Psoas muscle (tissue), 8 donors: ENCODE measurements around the gene BAHCC1. TPM values are rescaled to one million over a fixed set of nuclear protein-coding genes. Genes with fewer than 3 reads are reported as not detected.

Experiments
- ATAC-seq, 4 donors: fragments of 200-7000 bp; cut with Tn5 transposase; one replicate each; pipeline ENCODE4 v1.9.1; 2020; ENCODE audit warnings: moderate library complexity in 3 of 4, mild to moderate bottlenecking in 2 of 4
- DNase-seq, 2 donors: peaks; one replicate each; pipeline ENCODE4 v3.0.0-alpha.2; 2020
- H3K27ac ChIP-seq: fragments of 200-600 bp; one replicate; pipeline ENCODE4 v1.8.0; 2022
- H3K27me3 ChIP-seq, 3 donors: fragments of 200-600 bp in 1 of 3; one replicate each; pipeline versions ENCODE4 v1.6.1 to v1.8.0; 2013 to 2022; ENCODE audit warnings: low read length in 2 of 3, mild to moderate bottlenecking in 2 of 3, moderate library complexity in 1 of 3; ENCODE audit not compliant: insufficient read depth in 3 of 3
- H3K36me3 ChIP-seq, 2 donors: fragments of 200-600 bp in 1 of 2; one replicate each; pipeline versions ENCODE4 v1.6.1 to v1.8.0; 2013 to 2022; ENCODE audit warnings: low read depth in 1 of 2, mild to moderate bottlenecking in 1 of 2, moderate library complexity in 1 of 2; ENCODE audit not compliant: insufficient read depth in 1 of 2
- H3K4me1 ChIP-seq: fragments of 200-600 bp; one replicate; pipeline ENCODE4 v1.8.0; 2022
- H3K4me3 ChIP-seq: fragments of 200-600 bp; one replicate; pipeline ENCODE4 v1.8.0; 2022; ENCODE audit warnings: mild to moderate bottlenecking
- H3K9me3 ChIP-seq: fragments of 200-600 bp; one replicate; pipeline ENCODE4 v1.8.0; 2022
- CTCF ChIP-seq: fragments of 200-600 bp; IDR thresholded peaks from one replicate; pipeline ENCODE4 v1.8.0; 2022; ENCODE audit warnings: antibody characterized with exemption
- WGBS, 3 donors: extraction: QIAGEN DNeasy Blood & Tissue Kit; methylation state at CpG; one replicate each; pipeline versions ENCODE4 v1.1.6 to v1.1.7; 2013; 5-methylcytosine and 5-hydroxymethylcytosine counted together
- intact Hi-C, 2 donors: fragments of 100-400 bp; cut with DNase I; formaldehyde crosslinking; loops; one replicate each; pipeline versions ENCODE4 v1.11.0 to v1.14.2; 2022
- polyA plus RNA-seq, 3 donors: library from polyadenylated mRNA; stranded (reverse); fragments of 200-250 nt; gene quantifications; one replicate each; pipeline ENCODE4 v1.2.3, GENCODE V29; 2013
- total RNA-seq, 4 donors: library from RNA; stranded (reverse); fragmentation: NEBNext Ultra II Directional in 2 of 4; extraction: Animal tissue kit (Norgen Biotek cat#: 25700) in 2 of 4; gene quantifications; one replicate each; pipeline versions ENCODE4 v1.2.1 to v1.2.4, GENCODE V29; 2021 to 2023
- donor health status: healthy with polysubstance abuse.
- donor health status: DM: no; HTN: no; CAD: no; lungs with moderate emphysema.
- donor health status: Bipolar disorder and iron deficiency.
- donor health status: healthy.
- donor health status: DM: yes; HTN: yes; CAD: no.
- donor health status: DM: no; HTN: no; CAD: no.
- donor health status: DM: no; HTN: no; CAD: no.
- donor health status: DM: yes; HTN: yes; CAD: no.

The BAHCC1 gene
- total and polyA plus RNA-seq, 7 donors = 2.8 to 10.7 (median 6.6) TPM

GRCh38 chr17:81433656-81434055 lies 38.4 kb downstream of the BAHCC1 start:
- intact Hi-C loops = loop anchor here in 1 of 2 donors (5.0 kb wide), 1 partner anchor 39 kb away; no protein-coding TSS in a partner anchor
- WGBS, 3 donors = 86 to 89% (median 86%) methylated on average over 24 of the region's 24 CpGs
- ATAC-seq (no peak), DNase-seq (no peak)
- Histone ChIP-seq H3K27ac (no peak overlapping the region), H3K27me3 (no peaks in the 10 kb centered on the region), H3K36me3 (no peaks in the 10 kb centered on the region), H3K4me1 (peaks cover 33% of the 10 kb centered on the region), H3K4me3 (no peak overlapping the region), H3K9me3 (no peaks in the 10 kb centered on the region)
- TF ChIP-seq CTCF = no peak

- DNase-seq (peak in 1 of 2 donors; percentile 61), ATAC-seq (peak in 1 of 4 donors; percentile 43)
- Histone ChIP-seq H3K27ac (no peak overlapping the region), H3K27me3 (no peaks in the 10 kb centered on the region), H3K36me3 (no peaks in the 10 kb centered on the region), H3K9me3 (no peaks in the 10 kb centered on the region), H3K4me3 (no peak overlapping the region), H3K4me1 (peaks cover 29% of the 10 kb centered on the region)
- WGBS, 3 donors = 48 to 70% (median 54%) methylated on average over 13 to 15 of the region's 15 CpGs
- intact Hi-C loops = loop anchor here in 1 of 2 donors (5.0 kb wide), 1 partner anchor 38 kb away; no protein-coding TSS in a partner anchor
- no peak for TF ChIP-seq CTCF
These were observed 38.8 kb downstream of the BAHCC1 start for GRCh38 chr17:81434072-81434471.

GRCh38 chr17:81434681-81435417 lies 39.6 kb downstream of the BAHCC1 start:
- TF ChIP-seq CTCF = no peak
- no peak for ATAC-seq
- Histone ChIP-seq H3K27me3 (no peaks in the 10 kb centered on the region), H3K4me3 (no peak overlapping the region), H3K4me1 (peaks cover 21% of the 10 kb centered on the region), H3K36me3 (no peaks in the 10 kb centered on the region), H3K9me3 (no peaks in the 10 kb centered on the region), H3K27ac (no peak overlapping the region)
- intact Hi-C loops = loop anchor here in 1 of 2 donors (5.0 kb wide), 1 partner anchor 37 kb away; no protein-coding TSS in a partner anchor
- DNase-seq = no peak
- WGBS, 3 donors = 83 to 84% (median 83%) methylated on average over 15 to 17 of the region's 17 CpGs

GRCh38 chr17:81435652-81436293 lies 40.5 kb downstream of the BAHCC1 start:
- no peaks in the 10 kb centered on the region for H3K36me3 ChIP-seq
- no peak for TF ChIP-seq CTCF
- no peak for ATAC-seq
- H3K4me3 ChIP-seq = no peak overlapping the region
- DNase-seq = no peak
- intact Hi-C loops = no loop called here
- no peaks in the 10 kb centered on the region for H3K9me3 ChIP-seq
- peak overlapping the region; percentile 71 for H3K27ac ChIP-seq
- H3K4me1 ChIP-seq = peaks cover 17% of the 10 kb centered on the region
- 66 to 75% (median 74%) methylated on average over 10 of the region's 10 CpGs for whole genome bisulfite sequencing, 3 donors
- no peaks in the 10 kb centered on the region for H3K27me3 ChIP-seq
